ENCODE measurements around the gene RPL12. TPM values are rescaled to one million over a fixed set of nuclear protein-coding genes. Genes with fewer than 3 reads are reported as not detected.

Gene RPL12
- polyA plus RNA-seq, 2 donors, result 3,023 to 3,281 TPM

DNA sequence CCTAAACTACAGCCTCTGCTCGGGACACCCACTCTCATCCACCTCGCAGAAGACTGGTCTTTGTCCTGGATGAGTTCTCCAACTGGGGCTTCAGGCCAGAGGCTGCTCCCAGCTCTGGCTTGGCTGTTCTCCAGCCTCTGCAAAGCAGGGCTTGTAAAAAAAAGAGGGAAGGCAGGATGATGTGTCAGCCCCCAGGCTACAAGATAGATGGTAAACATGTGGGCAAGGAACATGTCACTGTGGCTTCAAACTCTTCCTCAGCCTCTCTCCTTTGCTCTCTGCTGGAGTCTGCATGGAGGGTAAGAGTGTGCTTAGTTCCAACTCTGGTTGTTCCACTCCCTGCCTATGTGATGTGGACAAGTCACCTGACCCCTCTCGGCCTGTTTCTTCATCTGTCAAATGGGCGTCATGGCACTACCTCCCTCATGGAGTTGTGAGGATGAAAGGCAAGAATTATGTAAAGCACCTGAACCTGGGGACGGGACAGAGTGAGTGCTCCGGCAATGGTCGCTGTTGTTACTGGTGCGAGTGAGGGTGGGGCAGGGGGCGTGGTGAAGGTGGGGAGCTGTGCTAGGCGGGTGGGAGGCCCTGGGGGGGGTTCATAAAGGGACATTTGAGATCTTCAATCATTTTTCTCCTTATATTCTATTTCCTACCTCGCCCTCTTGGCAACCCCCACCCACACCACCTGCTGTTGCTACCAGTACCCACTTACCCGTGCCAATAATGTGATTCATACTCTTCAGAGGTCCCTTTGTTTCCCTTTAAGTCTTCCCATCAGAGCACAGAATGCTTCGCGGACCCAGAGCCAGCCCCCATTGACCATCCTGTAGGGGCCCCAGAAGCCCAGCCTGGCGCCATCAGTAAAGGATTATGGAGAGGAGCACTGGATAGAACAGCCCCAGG, 33.8 kb downstream of the RPL12 start:
- peak overlapping the region; percentile 1 to 71 for H3K27ac ChIP-seq (ENCODE audit: low read depth in 2 of 2, low read length in 1 of 2)
- no peaks in the 10 kb centered on the region for H3K36me3 ChIP-seq (ENCODE audit: control insufficient read depth in 2 of 2, insufficient read depth in 2 of 2, low read length in 1 of 2)
- no peaks in the 10 kb centered on the region for H3K27me3 ChIP-seq (ENCODE audit: control insufficient read depth in 1 of 2, insufficient read depth in 2 of 2, low read length in 2 of 2)
- WGBS, 2 donors, result 41 to 62% methylated on average over 15 of the region's 15 CpGs
- no peak overlapping the region for H3K4me3 ChIP-seq (ENCODE audit: low read depth in 1 of 2, low read length in 2 of 2)
- peaks cover 0 to 26% of the 10 kb centered on the region in 2 donors for H3K4me1 ChIP-seq (ENCODE audit: control insufficient read depth in 2 of 2, insufficient read depth in 2 of 2, low read length in 1 of 2)
- no peaks in the 10 kb centered on the region for H3K9me3 ChIP-seq (ENCODE audit: control insufficient read depth in 2 of 2, insufficient read depth in 1 of 2, low read depth in 1 of 2, low read length in 1 of 2)

DNA sequence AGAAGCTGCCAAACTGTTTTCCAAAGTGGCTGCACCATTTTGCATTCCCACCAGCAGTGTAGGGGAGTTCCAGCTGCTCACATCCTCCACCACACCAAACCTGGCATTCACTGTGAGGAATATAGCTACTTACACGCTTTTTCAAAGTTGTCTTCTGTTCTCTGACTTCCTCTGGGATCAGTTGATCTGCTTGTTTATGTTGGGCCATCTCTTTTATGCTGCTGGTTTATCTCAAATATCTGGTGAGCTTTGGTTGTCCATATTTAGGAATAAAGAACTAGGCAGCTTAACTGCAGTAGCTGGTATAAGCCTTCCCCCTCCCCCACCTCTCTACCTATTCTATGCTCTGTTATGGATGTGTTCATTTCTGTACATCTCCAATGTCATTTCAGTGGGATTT, 35.5 kb downstream of the RPL12 start:
- Histone ChIP-seq H3K27me3 (ENCODE audit: control insufficient read depth in 1 of 2, insufficient read depth in 2 of 2, low read length in 2 of 2) (no peaks in the 10 kb centered on the region), H3K9me3 (ENCODE audit: control insufficient read depth in 2 of 2, insufficient read depth in 1 of 2, low read depth in 1 of 2, low read length in 1 of 2) (no peaks in the 10 kb centered on the region), H3K36me3 (ENCODE audit: control insufficient read depth in 2 of 2, insufficient read depth in 2 of 2, low read length in 1 of 2) (no peaks in the 10 kb centered on the region), H3K4me1 (ENCODE audit: control insufficient read depth in 2 of 2, insufficient read depth in 2 of 2, low read length in 1 of 2) (peaks cover 0 to 22% of the 10 kb centered on the region in 2 donors), H3K27ac (ENCODE audit: low read depth in 2 of 2, low read length in 1 of 2) (no peak overlapping the region), H3K4me3 (ENCODE audit: low read depth in 1 of 2, low read length in 2 of 2) (no peak overlapping the region)
- WGBS, 2 donors, result 49 to 57% methylated on average over 1 of the region's 1 CpG

DNA sequence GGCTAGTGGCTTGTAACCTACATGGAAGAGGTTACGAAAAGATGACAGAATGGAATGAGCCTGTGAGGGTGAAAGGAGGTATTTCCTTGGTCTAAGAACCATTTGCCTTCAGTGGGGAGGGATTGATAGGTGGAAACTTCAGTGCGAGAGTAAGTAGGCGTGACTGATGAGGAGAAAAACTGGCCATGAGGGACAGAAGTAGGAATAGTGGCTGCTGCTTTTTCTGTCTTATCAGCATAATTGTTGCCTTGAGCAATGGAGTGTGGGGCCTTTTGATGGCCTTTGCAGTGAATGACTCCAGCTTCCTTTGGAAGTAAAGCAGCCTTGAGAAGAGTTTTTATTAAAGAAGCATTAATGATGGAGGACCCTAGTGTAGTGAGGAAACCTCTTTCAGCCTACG, 36.1 kb downstream of the RPL12 start:
- Histone ChIP-seq H3K4me3 (ENCODE audit: low read depth in 1 of 2, low read length in 2 of 2) (no peak overlapping the region), H3K27ac (ENCODE audit: low read depth in 2 of 2, low read length in 1 of 2) (peak overlapping the region in 1 of 2 donors; percentile 17), H3K9me3 (ENCODE audit: control insufficient read depth in 2 of 2, insufficient read depth in 1 of 2, low read depth in 1 of 2, low read length in 1 of 2) (no peaks in the 10 kb centered on the region), H3K27me3 (ENCODE audit: control insufficient read depth in 1 of 2, insufficient read depth in 2 of 2, low read length in 2 of 2) (no peaks in the 10 kb centered on the region), H3K36me3 (ENCODE audit: control insufficient read depth in 2 of 2, insufficient read depth in 2 of 2, low read length in 1 of 2) (no peaks in the 10 kb centered on the region), H3K4me1 (ENCODE audit: control insufficient read depth in 2 of 2, insufficient read depth in 2 of 2, low read length in 1 of 2) (peaks cover 0 to 22% of the 10 kb centered on the region in 2 donors)
- WGBS, 2 donors, result 72 to 76% methylated on average over 4 of the region's 4 CpGs

DNA sequence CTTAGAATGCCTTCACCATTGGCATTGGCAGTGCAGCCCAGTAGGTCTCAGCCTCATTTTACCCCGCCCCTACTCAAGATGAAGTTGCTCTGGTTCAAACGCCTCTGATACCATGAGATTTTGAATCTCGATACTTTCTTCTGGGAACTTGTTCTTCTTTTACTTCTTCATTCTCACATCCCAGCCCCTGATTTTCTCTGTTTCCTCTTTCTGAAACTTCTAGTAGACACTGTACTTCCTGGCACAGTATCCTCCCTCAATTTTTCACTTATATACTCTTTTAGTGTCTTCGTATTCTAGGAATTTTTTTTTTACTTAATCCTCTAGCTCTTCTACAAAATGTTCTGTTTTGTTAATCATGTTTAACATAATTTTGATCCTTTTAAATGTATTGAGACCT, 40.1 kb downstream of the RPL12 start:
- peak overlapping the region in 1 of 2 donors; percentile 67 for H3K27ac ChIP-seq (ENCODE audit: low read depth in 2 of 2, low read length in 1 of 2)
- WGBS, 2 donors, result 77 to 80% methylated on average over 4 of the region's 4 CpGs
- H3K4me1 ChIP-seq (ENCODE audit: control insufficient read depth in 2 of 2, insufficient read depth in 2 of 2, low read length in 1 of 2), result no peaks in the 10 kb centered on the region
- no peak overlapping the region for H3K4me3 ChIP-seq (ENCODE audit: low read depth in 1 of 2, low read length in 2 of 2)
- no peaks in the 10 kb centered on the region for H3K36me3 ChIP-seq (ENCODE audit: control insufficient read depth in 2 of 2, insufficient read depth in 2 of 2, low read length in 1 of 2)
- no peaks in the 10 kb centered on the region for H3K27me3 ChIP-seq (ENCODE audit: control insufficient read depth in 1 of 2, insufficient read depth in 2 of 2, low read length in 2 of 2)
- H3K9me3 ChIP-seq (ENCODE audit: control insufficient read depth in 2 of 2, insufficient read depth in 1 of 2, low read depth in 1 of 2, low read length in 1 of 2), result no peaks in the 10 kb centered on the region

DNA sequence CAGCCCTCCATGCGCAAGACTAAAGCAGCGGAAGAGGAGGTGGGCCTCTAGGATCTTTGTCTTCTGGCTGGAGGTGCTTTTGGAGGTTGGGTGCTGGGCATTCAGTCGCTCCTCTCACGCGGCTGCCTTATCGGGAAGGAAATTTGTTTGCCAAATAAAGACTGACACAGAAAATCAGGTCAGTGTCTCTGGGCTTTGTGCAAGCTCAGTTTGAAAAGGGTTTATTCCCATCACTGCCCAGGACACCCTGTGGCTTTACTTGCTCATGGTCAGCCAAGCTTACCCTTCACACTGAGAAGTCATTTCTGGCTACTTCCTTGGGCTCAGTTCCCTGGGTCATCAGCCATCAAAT, 43.7 kb downstream of the RPL12 start:
- Histone ChIP-seq H3K36me3 (ENCODE audit: control insufficient read depth in 2 of 2, insufficient read depth in 2 of 2, low read length in 1 of 2) (peaks cover 0 to 21% of the 10 kb centered on the region in 2 donors), H3K27ac (ENCODE audit: low read depth in 2 of 2, low read length in 1 of 2) (no peak overlapping the region), H3K4me3 (ENCODE audit: low read depth in 1 of 2, low read length in 2 of 2) (no peak overlapping the region), H3K27me3 (ENCODE audit: control insufficient read depth in 1 of 2, insufficient read depth in 2 of 2, low read length in 2 of 2) (no peaks in the 10 kb centered on the region), H3K4me1 (ENCODE audit: control insufficient read depth in 2 of 2, insufficient read depth in 2 of 2, low read length in 1 of 2) (no peaks in the 10 kb centered on the region), H3K9me3 (ENCODE audit: control insufficient read depth in 2 of 2, insufficient read depth in 1 of 2, low read depth in 1 of 2, low read length in 1 of 2) (no peaks in the 10 kb centered on the region)
- 76 to 82% methylated on average over 6 of the region's 6 CpGs for WGBS, 2 donors

DNA sequence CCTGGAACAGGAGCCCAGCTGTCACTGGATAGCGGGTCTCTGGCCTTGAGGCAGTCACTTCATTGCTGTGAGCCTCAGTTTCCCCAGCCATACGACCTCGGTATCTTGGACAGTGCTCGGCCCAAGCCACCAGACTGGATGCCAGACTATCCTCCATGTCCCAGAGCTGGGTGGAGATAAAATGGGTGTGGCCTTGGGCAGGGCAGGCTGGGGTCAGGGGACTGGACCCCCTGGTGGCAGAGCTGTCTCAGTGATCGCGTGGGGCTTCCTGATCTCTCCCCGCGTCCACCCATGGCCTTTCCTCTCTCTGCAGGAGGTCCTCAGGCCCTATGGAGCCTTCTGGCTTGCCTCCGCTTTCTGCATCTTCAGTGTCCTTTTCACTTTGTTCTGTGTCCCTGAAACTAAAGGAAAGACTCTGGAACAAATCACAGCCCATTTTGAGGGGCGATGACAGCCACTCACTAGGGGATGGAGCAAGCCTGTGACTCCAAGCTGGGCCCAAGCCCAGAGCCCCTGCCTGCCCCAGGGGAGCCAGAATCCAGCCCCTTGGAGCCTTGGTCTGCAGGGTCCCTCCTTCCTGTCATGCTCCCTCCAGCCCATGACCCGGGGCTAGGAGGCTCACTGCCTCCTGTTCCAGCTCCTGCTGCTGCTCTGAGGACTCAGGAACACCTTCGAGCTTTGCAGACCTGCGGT, 44.3 kb downstream of the RPL12 start:
- Histone ChIP-seq H3K9me3 (ENCODE audit: control insufficient read depth in 2 of 2, insufficient read depth in 1 of 2, low read depth in 1 of 2, low read length in 1 of 2) (no peaks in the 10 kb centered on the region), H3K27me3 (ENCODE audit: control insufficient read depth in 1 of 2, insufficient read depth in 2 of 2, low read length in 2 of 2) (no peaks in the 10 kb centered on the region), H3K27ac (ENCODE audit: low read depth in 2 of 2, low read length in 1 of 2) (no peak overlapping the region), H3K36me3 (ENCODE audit: control insufficient read depth in 2 of 2, insufficient read depth in 2 of 2, low read length in 1 of 2) (peaks cover 0 to 23% of the 10 kb centered on the region in 2 donors), H3K4me1 (ENCODE audit: control insufficient read depth in 2 of 2, insufficient read depth in 2 of 2, low read length in 1 of 2) (no peaks in the 10 kb centered on the region), H3K4me3 (ENCODE audit: low read depth in 1 of 2, low read length in 2 of 2) (no peak overlapping the region)
- WGBS, 2 donors, result 86% methylated on average over 13 of the region's 13 CpGs

DNA sequence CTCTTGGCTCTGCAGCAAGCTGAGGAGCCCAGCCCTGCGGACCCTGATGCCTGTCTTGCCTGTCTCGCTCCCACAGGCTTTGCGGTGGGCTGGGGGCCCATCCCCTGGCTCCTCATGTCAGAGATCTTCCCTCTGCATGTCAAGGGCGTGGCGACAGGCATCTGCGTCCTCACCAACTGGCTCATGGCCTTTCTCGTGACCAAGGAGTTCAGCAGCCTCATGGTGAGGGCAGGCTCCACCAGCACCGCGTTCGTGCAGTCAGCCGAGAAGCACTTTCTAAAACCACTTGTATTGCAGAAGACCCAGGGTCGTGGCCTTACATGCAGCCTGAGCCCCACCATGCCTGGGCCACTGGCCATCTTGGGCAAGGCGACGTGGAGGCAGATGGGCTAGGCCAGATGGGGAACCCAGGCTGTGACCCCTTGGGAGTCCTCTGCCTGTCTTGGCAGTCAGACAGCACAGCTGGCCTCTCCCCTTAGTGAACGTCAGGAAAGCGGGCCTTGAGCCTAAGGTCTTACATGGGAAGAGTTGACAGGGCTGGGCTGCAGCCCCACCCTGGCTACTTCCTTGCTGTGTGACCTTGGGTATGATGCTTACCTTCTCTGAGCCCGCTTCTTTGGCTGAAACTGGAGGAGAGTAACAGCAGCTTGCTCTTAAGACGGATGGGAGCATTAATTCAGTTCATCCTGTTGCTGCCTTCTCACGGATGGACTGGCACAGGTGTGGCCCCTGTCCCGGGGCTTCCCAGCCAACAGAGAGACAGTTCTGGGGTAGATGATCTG, 45.7 kb downstream of the RPL12 start:
- peaks cover 0 to 23% of the 10 kb centered on the region in 2 donors for H3K36me3 ChIP-seq (ENCODE audit: control insufficient read depth in 2 of 2, insufficient read depth in 2 of 2, low read length in 1 of 2)
- H3K27ac ChIP-seq (ENCODE audit: low read depth in 2 of 2, low read length in 1 of 2), result no peak overlapping the region
- H3K9me3 ChIP-seq (ENCODE audit: control insufficient read depth in 2 of 2, insufficient read depth in 1 of 2, low read depth in 1 of 2, low read length in 1 of 2), result no peaks in the 10 kb centered on the region
- no peaks in the 10 kb centered on the region for H3K27me3 ChIP-seq (ENCODE audit: control insufficient read depth in 1 of 2, insufficient read depth in 2 of 2, low read length in 2 of 2)
- no peak overlapping the region for H3K4me3 ChIP-seq (ENCODE audit: low read depth in 1 of 2, low read length in 2 of 2)
- H3K4me1 ChIP-seq (ENCODE audit: control insufficient read depth in 2 of 2, insufficient read depth in 2 of 2, low read length in 1 of 2), result no peaks in the 10 kb centered on the region
- WGBS, 2 donors, result 88 to 90% methylated on average over 20 of the region's 20 CpGs

DNA sequence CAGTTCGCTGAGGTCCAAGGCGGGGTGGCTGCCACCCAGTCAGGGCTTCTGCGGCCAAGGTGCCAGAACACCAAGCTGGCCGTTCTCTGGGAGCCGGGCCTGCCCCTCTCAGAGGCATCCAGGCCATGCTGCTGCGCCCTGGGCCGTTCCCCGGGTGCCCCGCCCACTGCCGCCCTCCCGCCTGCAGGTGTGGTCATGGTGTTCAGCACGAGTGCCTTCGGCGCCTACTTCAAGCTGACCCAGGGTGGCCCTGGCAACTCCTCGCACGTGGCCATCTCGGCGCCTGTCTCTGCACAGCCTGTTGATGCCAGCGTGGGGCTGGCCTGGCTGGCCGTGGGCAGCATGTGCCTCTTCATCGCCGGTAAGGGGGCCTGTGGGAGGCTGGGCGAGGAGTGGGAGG, 46.6 kb downstream of the RPL12 start:
- Histone ChIP-seq H3K27me3 (ENCODE audit: control insufficient read depth in 1 of 2, insufficient read depth in 2 of 2, low read length in 2 of 2) (no peaks in the 10 kb centered on the region), H3K27ac (ENCODE audit: low read depth in 2 of 2, low read length in 1 of 2) (no peak overlapping the region), H3K4me1 (ENCODE audit: control insufficient read depth in 2 of 2, insufficient read depth in 2 of 2, low read length in 1 of 2) (no peaks in the 10 kb centered on the region), H3K36me3 (ENCODE audit: control insufficient read depth in 2 of 2, insufficient read depth in 2 of 2, low read length in 1 of 2) (peaks cover 0 to 23% of the 10 kb centered on the region in 2 donors), H3K9me3 (ENCODE audit: control insufficient read depth in 2 of 2, insufficient read depth in 1 of 2, low read depth in 1 of 2, low read length in 1 of 2) (no peaks in the 10 kb centered on the region), H3K4me3 (ENCODE audit: low read depth in 1 of 2, low read length in 2 of 2) (no peak overlapping the region)
- 89 to 90% methylated on average over 23 of the region's 23 CpGs for WGBS, 2 donors

DNA sequence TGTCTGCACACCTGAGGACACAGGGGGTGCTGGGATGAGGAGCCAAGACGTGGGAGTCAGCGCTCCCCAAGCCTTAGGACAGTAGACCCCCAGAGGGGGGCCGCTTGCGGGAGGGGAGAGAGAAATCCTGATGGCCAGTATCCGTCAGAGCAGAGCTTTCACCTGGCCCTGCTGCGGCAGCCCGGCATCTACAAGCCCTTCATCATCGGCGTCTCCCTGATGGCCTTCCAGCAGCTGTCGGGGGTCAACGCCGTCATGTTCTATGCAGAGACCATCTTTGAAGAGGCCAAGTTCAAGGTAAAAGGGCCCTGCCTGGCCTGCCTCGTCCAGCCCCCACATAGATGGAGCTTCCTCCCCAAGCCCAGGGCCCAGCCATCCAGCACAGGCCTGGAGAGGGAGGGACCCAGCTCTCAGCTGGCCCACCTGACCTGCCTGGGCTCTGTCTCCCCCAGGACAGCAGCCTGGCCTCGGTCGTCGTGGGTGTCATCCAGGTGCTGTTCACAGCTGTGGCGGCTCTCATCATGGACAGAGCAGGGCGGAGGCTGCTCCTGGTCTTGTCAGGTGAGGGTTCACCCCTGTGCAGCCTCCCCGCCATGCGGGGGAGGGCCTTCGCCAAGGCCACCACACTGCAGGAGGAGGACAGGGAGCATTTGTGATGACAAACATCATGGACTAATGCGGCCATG, 47.6 kb downstream of the RPL12 start:
- peaks cover 0 to 23% of the 10 kb centered on the region in 2 donors for H3K36me3 ChIP-seq (ENCODE audit: control insufficient read depth in 2 of 2, insufficient read depth in 2 of 2, low read length in 1 of 2)
- WGBS, 2 donors, result 89% methylated on average over 19 to 22 of the region's 22 CpGs
- H3K27me3 ChIP-seq (ENCODE audit: control insufficient read depth in 1 of 2, insufficient read depth in 2 of 2, low read length in 2 of 2), result no peaks in the 10 kb centered on the region

More for the DNA sequence above, 47.6 kb downstream of the RPL12 start:
- peaks cover 0 to 1% of the 10 kb centered on the region in 2 donors for H3K4me1 ChIP-seq (ENCODE audit: control insufficient read depth in 2 of 2, insufficient read depth in 2 of 2, low read length in 1 of 2)
- H3K4me3 ChIP-seq (ENCODE audit: low read depth in 1 of 2, low read length in 2 of 2), result no peak overlapping the region
- H3K9me3 ChIP-seq (ENCODE audit: control insufficient read depth in 2 of 2, insufficient read depth in 1 of 2, low read depth in 1 of 2, low read length in 1 of 2), result no peaks in the 10 kb centered on the region
- no peak overlapping the region for H3K27ac ChIP-seq (ENCODE audit: low read depth in 2 of 2, low read length in 1 of 2)

Measured in esophagus (tissue), 2 donors.